Neural cell (in vitro differentiated cells): ENCODE measurements around the gene HBEGF. TPM values are rescaled to one million over a fixed set of nuclear protein-coding genes. Genes with fewer than 3 reads are reported as not detected.
A peak's percentile ranks its signal among the peaks of the same experiment; 100 is the strongest.

Experiments used
- H2AFZ ChIP-seq: fragments of 200-600, 300-800 bp; sonication (generic), shearing (Covaris generic); 2 replicates; pipeline ENCODE4 v1.6.0; 2014; ENCODE audit warnings: low read depth, mild to moderate bottlenecking, antibody characterized with exemption, low read length, moderate library complexity
- H3F3A ChIP-seq: fragments of 200-600 bp; shearing (Covaris generic); 2 replicates; pipeline ENCODE4 v1.6.1; 2016; ENCODE audit warnings: mild to moderate bottlenecking, moderate library complexity, mixed read lengths, antibody characterized with exemption, low read length; ENCODE audit not compliant: insufficient read depth, poor library complexity, severe bottlenecking
- H3K27ac ChIP-seq: fragments of 200-600, 300-800 bp; sonication (generic), shearing (Covaris generic); 2 replicates; pipeline ENCODE4 v1.5.1; 2014; ENCODE audit warnings: mild to moderate bottlenecking, low read length, moderate library complexity
- H3K27me3 ChIP-seq: fragments of 300-800, 200-600 bp; sonication (generic), shearing (Covaris generic); 2 replicates; pipeline ENCODE4 v1.6.0; 2014; ENCODE audit warnings: mild to moderate bottlenecking, low read depth, low read length, moderate library complexity; ENCODE audit not compliant: insufficient read depth
- H3K36me3 ChIP-seq: fragments of 300-800, 200-600 bp; sonication (generic), shearing (Covaris generic); 2 replicates; pipeline ENCODE4 v1.5.1; 2014; ENCODE audit warnings: mild to moderate bottlenecking, antibody characterized with exemption, low read length, moderate library complexity; ENCODE audit not compliant: insufficient read depth
- H3K4me2 ChIP-seq: fragments of 300-800, 200-600 bp; sonication (generic), shearing (Covaris generic); 2 replicates; pipeline ENCODE4 v1.6.0; 2014; ENCODE audit warnings: mild to moderate bottlenecking, low read length
- H3K4me3 ChIP-seq: fragments of 300-800, 200-600 bp; sonication (generic), shearing (Covaris generic); 2 replicates; pipeline ENCODE4 v1.5.1; 2014; ENCODE audit warnings: mild to moderate bottlenecking, low read length, moderate library complexity
- H3K79me2 ChIP-seq: fragments of 200-600 bp; shearing (Covaris generic); replicated peaks from 2 replicates; pipeline ENCODE4 v1.6.0; 2014; ENCODE audit warnings: mild to moderate bottlenecking, low read length, moderate library complexity; ENCODE audit not compliant: insufficient read depth
- H3K9ac ChIP-seq: fragments of 300-800, 200-600 bp; sonication (generic), shearing (Covaris generic); 2 replicates; pipeline ENCODE4 v1.6.1; 2016; ENCODE audit warnings: mild to moderate bottlenecking, low read length, mixed read lengths
- H3K9me2 ChIP-seq: fragments of 200-600 bp; shearing (Covaris generic); 2 replicates; pipeline ENCODE4 v1.6.1; 2016; ENCODE audit warnings: mild to moderate bottlenecking, low read length, mixed read lengths; ENCODE audit not compliant: insufficient read depth
- H3K9me3 ChIP-seq: fragments of 200-600, 300-800 bp; sonication (generic), shearing (Covaris generic); 2 replicates; pipeline ENCODE4 v1.6.1; 2016; ENCODE audit warnings: mild to moderate bottlenecking, mixed run types, low read length, moderate library complexity, mixed read lengths
- H4K20me1 ChIP-seq: fragments of 200-600 bp; shearing (Covaris generic); 2 replicates; pipeline ENCODE4 v1.6.1; 2016; ENCODE audit warnings: mild to moderate bottlenecking, mixed run types; ENCODE audit not compliant: insufficient read depth
- EP300 ChIP-seq: fragments of 450-650 bp; conservative IDR thresholded peaks from 2 replicates; pipeline ENCODE4 v1.6.1; 2014; ENCODE audit warnings: antibody characterized with exemption, mild to moderate bottlenecking, moderate library complexity; ENCODE audit not compliant: poor library complexity, severe bottlenecking
- EZH2 ChIP-seq: fragments of 200-600, 300-800 bp; shearing (Covaris generic), sonication (generic); IDR thresholded peaks from 2 replicates; pipeline ENCODE4 v1.6.1; 2014; ENCODE audit warnings: antibody characterized with exemption, low read length, borderline replicate concordance, mild to moderate bottlenecking; ENCODE audit not compliant: insufficient read depth, poor library complexity, severe bottlenecking
- MXI1 ChIP-seq: fragments of 450-650 bp; conservative IDR thresholded peaks from 2 replicates; pipeline ENCODE4 v1.6.1; 2014; ENCODE audit warnings: antibody characterized with exemption, mild to moderate bottlenecking; ENCODE audit not compliant: poor library complexity, severe bottlenecking
- POLR2AphosphoS5 ChIP-seq: IDR thresholded peaks from 2 replicates; pipeline ENCODE4 v1.6.1; 2012
- RAD21 ChIP-seq: fragments of 450-650 bp; conservative IDR thresholded peaks from 2 replicates; pipeline ENCODE4 v1.6.1; 2014; ENCODE audit warnings: antibody characterized with exemption, mild to moderate bottlenecking, moderate library complexity
- SMC3 ChIP-seq: fragments of 450-650 bp; conservative IDR thresholded peaks from 2 replicates; pipeline ENCODE4 v1.6.1; 2014; ENCODE audit warnings: antibody characterized with exemption, mild to moderate bottlenecking, moderate library complexity; ENCODE audit not compliant: poor library complexity
- TAF1 ChIP-seq: IDR thresholded peaks from 2 replicates; pipeline ENCODE4 v1.6.1; 2012; ENCODE audit warnings: low read depth
- polyA plus RNA-seq: library from polyadenylated mRNA; depleted of rRNA; stranded (reverse); fragments of >200 nt; gene quantifications from 2 replicates; pipeline ENCODE4 v1.2.3, GENCODE V29; 2014
- TF ChIP-seq, protein P1 (sequence below): fragments of 450-650 bp; IDR thresholded peaks from 2 replicates; pipeline ENCODE4 v1.5.1; 2014; ENCODE audit warnings: antibody characterized with exemption, mild to moderate bottlenecking, moderate library complexity; ENCODE audit not compliant: poor library complexity, severe bottlenecking
- TF ChIP-seq, protein P2 (sequence below): IDR thresholded peaks from 2 replicates; pipeline ENCODE4 v1.6.1; 2012; ENCODE audit warnings: borderline replicate concordance

Gene HBEGF
- polyA plus RNA-seq, 1 donor from 2014 or later = 9.8 TPM

DNA sequence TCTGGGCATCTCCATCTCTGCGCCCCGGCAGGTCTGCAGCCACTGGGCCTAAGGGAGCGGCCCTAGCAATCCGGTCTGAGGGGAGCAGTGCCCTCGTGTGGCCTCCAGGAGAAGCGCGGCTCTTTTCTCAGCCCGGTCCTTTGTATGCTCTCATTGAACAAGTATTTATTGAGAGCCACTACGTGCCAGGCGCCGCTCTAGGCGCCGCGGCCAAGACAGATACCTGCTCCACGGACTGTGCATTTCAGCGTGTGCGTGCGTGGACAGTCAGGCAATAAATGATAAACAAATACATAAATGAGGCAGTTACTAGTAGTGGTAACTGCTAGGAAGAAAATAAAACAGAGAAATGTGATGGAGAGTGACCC, 11.3 kb upstream of the HBEGF start:
- Histone ChIP-seq H3K9ac (peak overlapping the region; percentile 41), H3K9me3 (no peaks in the 10 kb centered on the region), H3K79me2 (no peaks in the 10 kb centered on the region), H3K4me2 (no peak overlapping the region), H3K27ac (no peak overlapping the region), H3F3A (no peaks in the 10 kb centered on the region), H3K27me3 (no peaks in the 10 kb centered on the region), H2AFZ (peak overlapping the region; percentile 65), H3K9me2 (no peaks in the 10 kb centered on the region), H3K4me3 (no peak overlapping the region), H4K20me1 (no peaks in the 10 kb centered on the region), H3K36me3 (no peaks in the 10 kb centered on the region)
- TF ChIP-seq, protein P1, sequence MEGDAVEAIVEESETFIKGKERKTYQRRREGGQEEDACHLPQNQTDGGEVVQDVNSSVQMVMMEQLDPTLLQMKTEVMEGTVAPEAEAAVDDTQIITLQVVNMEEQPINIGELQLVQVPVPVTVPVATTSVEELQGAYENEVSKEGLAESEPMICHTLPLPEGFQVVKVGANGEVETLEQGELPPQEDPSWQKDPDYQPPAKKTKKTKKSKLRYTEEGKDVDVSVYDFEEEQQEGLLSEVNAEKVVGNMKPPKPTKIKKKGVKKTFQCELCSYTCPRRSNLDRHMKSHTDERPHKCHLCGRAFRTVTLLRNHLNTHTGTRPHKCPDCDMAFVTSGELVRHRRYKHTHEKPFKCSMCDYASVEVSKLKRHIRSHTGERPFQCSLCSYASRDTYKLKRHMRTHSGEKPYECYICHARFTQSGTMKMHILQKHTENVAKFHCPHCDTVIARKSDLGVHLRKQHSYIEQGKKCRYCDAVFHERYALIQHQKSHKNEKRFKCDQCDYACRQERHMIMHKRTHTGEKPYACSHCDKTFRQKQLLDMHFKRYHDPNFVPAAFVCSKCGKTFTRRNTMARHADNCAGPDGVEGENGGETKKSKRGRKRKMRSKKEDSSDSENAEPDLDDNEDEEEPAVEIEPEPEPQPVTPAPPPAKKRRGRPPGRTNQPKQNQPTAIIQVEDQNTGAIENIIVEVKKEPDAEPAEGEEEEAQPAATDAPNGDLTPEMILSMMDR = peak; percentile 92
- TF ChIP-seq RAD21 (peak; percentile 77), MXI1 (no peak), SMC3 (peak; percentile 81)

DNA sequence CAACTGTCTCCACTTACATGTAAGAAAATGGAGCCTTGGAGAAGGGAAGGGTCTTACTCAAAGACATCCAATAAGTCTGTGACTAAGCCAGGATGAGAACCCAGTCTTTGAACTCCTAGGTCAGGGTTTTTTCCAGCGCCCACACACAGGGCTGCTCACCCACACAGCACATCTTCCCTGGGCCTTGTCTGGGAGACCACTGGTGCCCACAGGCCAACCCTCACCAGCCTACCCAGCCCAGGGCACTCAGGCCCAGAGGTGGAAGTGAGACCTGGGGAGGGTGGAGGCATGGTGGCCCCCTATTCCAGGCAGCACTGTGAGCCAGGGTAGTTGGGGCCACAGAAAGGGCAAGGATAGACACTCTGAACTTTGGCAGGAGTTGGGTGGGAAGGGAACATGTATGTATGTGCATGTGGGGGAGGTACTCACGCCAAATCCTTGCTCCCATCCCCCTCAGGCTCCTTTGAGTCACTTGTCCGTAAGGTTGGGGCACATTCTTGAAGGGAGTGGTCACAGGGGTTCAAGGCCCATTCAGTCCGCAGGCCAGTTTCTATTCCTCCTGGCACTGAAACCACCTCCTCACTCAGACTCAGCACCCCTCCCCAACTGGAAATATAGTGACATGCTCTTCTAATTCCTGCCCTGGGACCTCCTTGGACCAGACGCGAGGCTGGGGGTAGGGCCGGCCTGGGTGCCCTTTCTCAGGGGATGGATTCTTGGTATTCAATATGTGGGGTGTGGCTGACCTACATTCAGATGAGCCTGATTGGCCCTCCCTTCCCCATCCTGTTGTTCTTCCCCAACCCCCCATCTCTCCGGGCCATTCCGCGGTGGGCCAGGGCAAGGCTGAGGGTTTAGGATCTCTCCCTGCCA, 10.7 kb upstream of the HBEGF start:
- H4K20me1 ChIP-seq = no peaks in the 10 kb centered on the region
- peak overlapping the region; percentile 41 for H3K9ac ChIP-seq
- H2AFZ ChIP-seq = peak overlapping the region; percentile 65
- TF ChIP-seq, protein P2, sequence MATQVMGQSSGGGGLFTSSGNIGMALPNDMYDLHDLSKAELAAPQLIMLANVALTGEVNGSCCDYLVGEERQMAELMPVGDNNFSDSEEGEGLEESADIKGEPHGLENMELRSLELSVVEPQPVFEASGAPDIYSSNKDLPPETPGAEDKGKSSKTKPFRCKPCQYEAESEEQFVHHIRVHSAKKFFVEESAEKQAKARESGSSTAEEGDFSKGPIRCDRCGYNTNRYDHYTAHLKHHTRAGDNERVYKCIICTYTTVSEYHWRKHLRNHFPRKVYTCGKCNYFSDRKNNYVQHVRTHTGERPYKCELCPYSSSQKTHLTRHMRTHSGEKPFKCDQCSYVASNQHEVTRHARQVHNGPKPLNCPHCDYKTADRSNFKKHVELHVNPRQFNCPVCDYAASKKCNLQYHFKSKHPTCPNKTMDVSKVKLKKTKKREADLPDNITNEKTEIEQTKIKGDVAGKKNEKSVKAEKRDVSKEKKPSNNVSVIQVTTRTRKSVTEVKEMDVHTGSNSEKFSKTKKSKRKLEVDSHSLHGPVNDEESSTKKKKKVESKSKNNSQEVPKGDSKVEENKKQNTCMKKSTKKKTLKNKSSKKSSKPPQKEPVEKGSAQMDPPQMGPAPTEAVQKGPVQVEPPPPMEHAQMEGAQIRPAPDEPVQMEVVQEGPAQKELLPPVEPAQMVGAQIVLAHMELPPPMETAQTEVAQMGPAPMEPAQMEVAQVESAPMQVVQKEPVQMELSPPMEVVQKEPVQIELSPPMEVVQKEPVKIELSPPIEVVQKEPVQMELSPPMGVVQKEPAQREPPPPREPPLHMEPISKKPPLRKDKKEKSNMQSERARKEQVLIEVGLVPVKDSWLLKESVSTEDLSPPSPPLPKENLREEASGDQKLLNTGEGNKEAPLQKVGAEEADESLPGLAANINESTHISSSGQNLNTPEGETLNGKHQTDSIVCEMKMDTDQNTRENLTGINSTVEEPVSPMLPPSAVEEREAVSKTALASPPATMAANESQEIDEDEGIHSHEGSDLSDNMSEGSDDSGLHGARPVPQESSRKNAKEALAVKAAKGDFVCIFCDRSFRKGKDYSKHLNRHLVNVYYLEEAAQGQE = no peak
- TF ChIP-seq EP300 = no peak
- TF ChIP-seq, protein P1 = no peak
- TF ChIP-seq MXI1 = no peak
- TF ChIP-seq TAF1 = no peak
- TF ChIP-seq POLR2AphosphoS5 = no peak
- no peak for TF ChIP-seq SMC3
- no peak for TF ChIP-seq RAD21
- no peak for TF ChIP-seq EZH2
- H3K36me3 ChIP-seq = no peaks in the 10 kb centered on the region
- H3F3A ChIP-seq = no peaks in the 10 kb centered on the region
- H3K9me3 ChIP-seq = no peaks in the 10 kb centered on the region
- no peaks in the 10 kb centered on the region for H3K27me3 ChIP-seq
- no peaks in the 10 kb centered on the region for H3K79me2 ChIP-seq
- no peak overlapping the region for H3K27ac ChIP-seq
- H3K9me2 ChIP-seq = no peaks in the 10 kb centered on the region
- H3K4me3 ChIP-seq = no peak overlapping the region
- no peak overlapping the region for H3K4me2 ChIP-seq
